T-helper 9 cell (primary cell): ENCODE results near the gene DEAF1.

ENCODE experiments used
- DNase-seq: peaks from one replicate; pipeline ENCODE4 v3.0.0-alpha.2; 2020

DEAF1 gene

DNA sequence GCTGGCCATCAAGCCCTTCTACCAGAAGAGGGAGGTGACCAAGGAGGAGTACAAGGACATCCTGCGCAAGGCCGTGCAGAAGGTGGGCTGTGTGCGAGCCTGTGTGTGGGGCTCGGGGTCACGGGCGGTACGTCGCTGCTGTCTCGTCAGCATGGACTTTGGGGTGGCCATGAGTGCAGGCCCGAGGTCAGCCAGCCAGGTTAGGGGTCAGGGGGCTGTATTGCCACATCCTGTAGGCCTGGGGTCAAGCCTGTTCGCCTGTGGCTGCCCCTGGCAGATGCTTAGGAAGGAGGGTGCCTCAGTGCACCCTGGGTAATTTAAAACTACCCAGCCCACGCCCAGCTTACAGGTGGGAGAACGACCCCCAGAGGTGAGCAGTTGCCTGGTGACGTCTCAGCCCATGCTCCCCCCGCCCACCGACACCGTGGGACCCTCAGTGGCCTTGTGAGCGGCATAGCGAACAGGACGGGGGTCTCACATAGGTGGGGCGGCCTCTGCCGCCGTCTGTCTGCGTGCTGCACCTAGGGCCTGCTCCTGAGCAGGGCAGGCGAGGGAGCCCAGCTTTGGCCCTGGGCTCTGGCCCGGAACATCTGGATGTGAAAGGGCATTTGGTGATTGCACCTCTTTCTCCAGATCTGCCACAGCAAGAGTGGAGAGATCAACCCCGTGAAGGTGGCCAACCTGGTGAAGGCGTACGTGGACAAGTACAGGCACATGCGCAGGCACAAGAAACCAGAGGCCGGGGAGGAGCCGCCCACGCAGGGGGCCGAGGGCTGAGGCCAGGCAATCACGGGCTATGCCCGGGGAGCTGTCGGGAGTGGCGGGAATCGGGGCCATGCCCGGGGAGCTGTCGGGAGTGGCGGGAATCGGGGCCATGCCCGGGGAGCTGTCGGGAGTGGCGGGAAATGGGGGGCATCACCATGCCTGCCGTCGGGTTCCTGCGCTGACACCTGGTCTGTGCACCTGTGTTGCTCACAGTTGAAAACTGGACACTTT, 83.7 kb downstream of the DEAF1 start:
- DNase-seq = no peak

DNA sequence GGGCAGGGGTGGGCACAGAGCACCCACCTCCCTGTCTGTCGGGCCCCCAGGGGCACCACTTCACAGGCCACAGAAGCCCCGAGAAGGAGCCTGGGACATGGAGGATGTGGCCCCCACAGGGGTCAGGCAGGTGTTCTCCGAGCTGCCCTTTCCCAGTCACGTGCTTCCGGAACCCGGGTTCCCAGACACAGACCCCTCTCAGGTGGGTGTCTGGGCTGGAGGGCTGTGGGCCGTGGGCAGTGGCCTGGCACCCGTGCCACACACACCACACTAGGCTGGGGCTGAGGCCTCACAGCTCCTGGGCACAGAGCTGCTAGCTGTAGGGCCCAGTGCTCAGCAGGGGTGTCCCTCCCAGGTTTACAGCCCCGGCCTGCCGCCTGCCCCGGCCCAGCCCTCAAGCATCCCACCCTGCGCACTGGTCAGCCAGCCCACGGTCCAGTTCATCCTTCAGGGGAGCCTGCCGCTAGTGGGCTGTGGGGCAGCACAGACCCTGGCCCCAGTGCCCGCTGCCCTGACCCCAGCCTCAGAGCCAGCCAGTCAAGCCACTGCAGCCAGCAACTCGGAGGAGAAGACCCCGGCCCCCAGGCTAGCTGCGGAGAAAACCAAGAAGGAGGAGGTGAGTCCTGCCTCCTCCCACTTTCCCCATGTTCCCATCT, 84.7 kb downstream of the DEAF1 start:
- DNase-seq = no peak

GRCh38 chr11:609341-609811, 85.6 kb downstream of the DEAF1 start:
- no peak for DNase-seq

DNA sequence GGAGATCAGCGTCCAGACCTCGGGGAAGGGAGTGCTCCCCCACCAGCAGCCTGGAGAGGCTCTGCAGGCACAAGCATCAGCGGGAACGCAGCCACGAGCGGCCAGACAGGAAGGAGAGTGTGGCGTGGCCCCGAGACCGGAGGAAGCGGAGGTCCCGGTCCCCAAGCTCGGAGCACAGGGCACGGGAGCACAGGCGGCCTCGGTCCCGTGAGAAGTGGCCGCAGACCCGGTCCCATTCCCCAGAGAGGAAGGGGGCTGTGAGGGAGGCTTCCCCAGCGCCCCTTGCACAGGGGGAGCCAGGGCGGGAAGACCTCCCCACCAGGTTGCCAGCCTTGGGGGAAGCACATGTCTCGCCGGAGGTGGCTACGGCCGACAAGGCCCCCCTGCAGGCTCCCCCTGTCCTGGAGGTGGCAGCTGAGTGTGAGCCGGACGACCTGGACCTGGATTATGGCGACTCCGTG, 86.2 kb downstream of the DEAF1 start:
- no peak for DNase-seq

GRCh38 chr11:607971-608659, 86.9 kb downstream of the DEAF1 start:
- no peak for DNase-seq

GRCh38 chr11:607020-607780, 87.8 kb downstream of the DEAF1 start:
- no peak for DNase-seq

GRCh38 chr11:606245-606644, 88.8 kb downstream of the DEAF1 start:
- no peak for DNase-seq

DNA sequence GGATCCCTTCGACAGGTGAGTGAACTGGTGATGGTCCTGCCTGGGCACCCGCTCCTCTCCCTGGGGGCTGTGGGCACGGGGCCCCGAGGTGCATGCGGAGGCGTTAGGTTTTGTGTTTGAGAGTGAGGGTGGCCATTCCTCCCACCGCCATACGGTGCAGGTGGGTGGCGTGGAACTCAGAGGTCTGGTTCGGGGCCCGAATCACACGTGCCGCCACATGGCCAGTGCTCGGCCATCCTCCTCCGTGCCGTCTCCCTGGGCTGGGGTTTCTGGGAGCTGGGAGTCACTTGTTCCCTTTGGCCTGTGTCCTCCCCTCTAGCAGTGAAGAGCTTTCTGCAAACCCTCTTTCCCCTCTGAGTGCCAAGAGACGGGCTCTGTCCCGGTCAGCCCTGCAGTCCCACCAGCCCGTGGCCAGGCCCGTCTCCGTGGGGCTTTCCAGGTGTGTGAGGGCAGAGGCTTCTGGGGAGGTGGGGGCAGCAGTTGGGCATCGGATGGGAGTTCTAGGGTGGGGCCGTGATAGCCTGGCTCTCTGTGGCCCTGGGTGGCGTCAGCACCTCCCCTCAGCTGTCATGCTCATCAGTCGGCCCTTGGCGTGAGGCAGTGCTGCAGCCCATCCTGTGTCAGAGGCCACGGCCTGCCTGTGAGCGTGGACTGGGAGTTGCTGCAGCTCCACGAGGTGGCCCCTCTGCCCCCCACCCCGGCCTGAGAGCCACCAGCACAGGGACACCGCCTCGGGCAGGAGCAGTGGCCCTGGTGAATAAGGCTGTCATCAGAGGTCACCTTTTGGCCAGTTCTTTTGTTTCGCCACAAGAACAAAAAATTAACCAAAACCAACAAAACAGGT, 89.5 kb downstream of the DEAF1 start:
- DNase-seq = no peak

- no peak for DNase-seq
These were observed 91.9 kb downstream of the DEAF1 start for GRCh38 chr11:603154-603553.

GRCh38 chr11:601573-602245, 93.3 kb downstream of the DEAF1 start:
- DNase-seq = no peak

DNA sequence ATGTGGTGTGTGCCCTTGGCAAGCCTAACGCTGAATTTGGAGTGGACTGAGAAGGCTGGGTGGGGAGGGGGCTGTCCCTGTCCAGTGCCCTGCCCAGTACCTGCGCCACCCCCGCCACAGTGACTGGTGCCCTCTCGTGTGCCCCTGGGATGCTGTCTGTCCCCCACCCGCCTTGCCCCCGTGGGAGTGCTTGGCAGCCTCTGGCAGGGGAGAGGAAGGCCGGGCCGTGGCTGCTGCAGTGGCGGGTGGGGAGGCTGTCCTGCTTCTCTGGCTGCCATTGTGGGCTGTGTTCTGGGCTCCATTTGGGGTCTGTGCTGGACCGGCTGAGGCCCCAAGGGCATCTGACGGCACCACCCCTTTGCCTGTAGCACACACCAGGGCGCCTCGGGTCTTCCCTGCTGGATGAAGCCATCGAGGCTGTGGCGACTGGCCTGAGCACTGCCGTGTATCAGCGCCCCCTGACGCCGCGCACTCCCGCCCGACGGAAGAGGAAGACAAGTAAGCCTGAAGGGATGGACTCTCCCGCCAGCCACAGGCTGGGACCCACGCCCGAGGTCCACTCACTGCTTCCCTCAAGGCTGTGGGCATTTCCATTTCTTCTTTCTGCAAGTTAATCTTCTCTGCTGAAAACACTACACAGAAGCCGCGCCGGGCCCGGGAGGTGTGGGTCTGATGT, 96.9 kb downstream of the DEAF1 start:
- no peak for DNase-seq

- DNase-seq = no peak
These were observed 97.8 kb downstream of the DEAF1 start for GRCh38 chr11:597166-597725.

- DNase-seq = no peak
These were observed 98.6 kb downstream of the DEAF1 start for GRCh38 chr11:596374-596773.

- DNase-seq = no peak
These were observed 99.6 kb downstream of the DEAF1 start for GRCh38 chr11:595400-595799.
